GM19193 (cell line): ENCODE measurements around the gene VPS33B.

Experiments
- POLR2A ChIP-seq: IDR thresholded peaks from 4 replicates; pipeline ENCODE4 v1.6.1; 2011; ENCODE audit not compliant: insufficient read depth, insufficient read length; ENCODE audit errors: extremely low read depth

VPS33B gene

GRCh38 chr15:90991587-90992285 is 30.7 kb downstream of the VPS33B start:
- TF ChIP-seq POLR2A: no peak

DNA sequence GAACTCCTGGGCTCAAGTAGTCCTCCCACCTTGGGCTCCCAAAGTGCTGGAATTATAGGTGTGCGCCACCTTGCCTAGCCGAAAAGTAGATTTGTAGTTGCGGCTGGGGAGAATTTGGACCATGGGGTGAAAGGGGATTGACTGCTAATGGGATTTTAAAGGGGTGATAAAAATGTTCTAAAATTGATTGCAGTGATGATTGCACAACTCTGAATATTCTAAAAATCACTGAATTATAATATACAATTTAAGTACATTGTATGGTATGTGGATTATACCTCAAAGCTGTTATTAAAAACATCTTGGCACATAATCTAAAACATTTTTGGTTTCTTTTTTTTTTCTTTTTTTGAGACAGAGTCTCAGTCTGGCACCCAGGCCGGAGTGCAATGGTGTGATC is 31.9 kb downstream of the VPS33B start:
- TF ChIP-seq POLR2A: no peak

- TF ChIP-seq POLR2A: no peak
These were observed 33.2 kb downstream of the VPS33B start for GRCh38 chr15:90989040-90989768.

DNA sequence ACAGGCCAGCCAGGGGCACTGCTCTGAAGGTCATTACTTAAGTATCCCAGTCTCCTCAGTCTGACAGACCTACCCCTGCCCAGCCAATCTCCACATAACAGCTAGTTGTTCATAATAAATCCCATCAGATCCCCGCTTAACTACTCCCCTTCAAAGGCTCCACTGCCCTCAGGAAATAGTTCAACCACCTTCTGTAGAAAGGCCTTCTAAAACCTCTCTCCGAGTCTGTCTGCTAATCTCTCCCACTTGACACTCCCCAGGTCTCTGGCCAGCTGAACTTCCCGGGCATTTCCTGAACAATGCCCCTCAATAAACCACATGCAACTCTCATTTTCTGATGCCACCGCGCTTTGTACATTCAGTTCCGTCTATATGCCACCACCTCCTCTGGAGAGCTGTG is 34.1 kb downstream of the VPS33B start:
- TF ChIP-seq POLR2A: no peak

DNA sequence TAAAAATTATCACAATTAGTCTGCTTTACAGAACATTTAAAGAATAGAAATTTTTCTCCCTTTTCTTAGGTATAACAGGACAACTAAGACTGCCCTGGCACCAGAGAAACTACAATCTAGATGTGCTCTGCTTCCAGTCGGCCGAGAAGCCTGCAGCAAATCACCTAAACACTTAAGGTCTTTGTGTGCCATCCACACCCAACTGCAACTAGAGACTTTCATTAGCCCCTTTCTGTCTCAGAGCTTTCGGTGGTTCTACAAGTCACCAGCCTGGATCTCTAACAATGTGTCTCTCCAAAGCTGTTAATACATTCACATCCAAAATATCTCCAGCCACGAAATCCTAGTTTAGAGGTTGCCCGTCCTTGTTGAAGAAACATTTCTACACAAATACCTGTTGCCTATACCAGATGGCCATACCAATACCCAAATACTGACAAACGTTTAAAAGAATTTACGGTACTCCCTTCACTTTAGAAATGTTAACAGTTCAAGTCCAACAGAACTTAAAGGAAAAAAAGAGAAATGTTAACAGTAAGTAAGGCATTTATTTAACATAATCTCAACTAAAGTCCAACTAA is 34.7 kb downstream of the VPS33B start:
- TF ChIP-seq POLR2A: no peak

DNA sequence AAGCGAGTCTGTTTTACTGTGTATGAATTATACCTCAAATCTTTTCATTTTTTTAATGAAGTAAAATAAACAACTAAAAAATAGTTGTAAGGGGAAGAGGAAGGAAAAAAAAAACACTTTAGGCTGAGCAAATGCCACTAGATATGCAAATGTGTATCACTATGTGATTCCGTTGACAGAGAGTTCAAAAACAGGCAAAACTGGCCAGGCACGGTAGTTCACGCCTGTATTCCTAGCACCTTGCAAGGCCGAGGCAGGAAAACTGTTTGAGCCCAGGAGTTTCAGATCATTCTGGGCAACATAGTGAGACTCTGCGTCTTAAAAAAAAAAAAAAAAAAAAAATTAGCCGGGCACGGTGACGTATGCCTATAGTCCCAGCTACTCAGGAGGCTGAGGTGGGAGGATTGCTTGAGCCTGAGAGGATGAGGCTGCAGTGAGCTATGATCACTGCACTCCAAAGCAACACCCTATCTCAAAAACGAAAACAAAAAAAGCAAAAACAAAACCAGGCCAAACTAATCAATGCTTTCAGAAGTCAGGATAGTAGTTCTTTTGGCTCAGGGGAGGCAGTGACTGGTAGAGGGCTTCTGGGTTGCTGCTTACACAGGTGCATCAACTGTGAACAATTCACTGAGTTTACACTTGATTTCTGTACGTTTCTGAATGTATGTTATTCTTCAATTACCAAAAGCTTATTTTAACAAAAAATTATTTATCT is 35.4 kb downstream of the VPS33B start:
- no peak for TF ChIP-seq POLR2A

DNA sequence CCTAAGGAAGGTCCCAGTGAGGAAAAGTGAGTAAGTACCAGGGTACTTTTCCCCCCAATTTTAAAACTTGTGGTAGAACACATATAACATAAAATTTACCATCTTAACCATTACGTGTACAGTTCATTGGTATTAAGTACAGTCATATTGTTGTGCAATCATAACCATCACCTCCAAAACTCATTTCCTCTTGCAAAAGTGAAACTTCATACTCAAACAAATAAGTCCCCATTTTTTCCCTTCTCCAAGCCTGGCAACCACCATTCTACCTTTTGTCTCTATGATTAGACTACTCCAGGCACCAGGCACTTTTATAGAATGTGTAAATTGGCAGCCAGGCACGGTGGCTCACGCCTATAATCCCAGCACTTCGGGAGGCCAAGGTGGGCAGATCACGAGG is 40.3 kb downstream of the VPS33B start:
- TF ChIP-seq POLR2A: no peak

DNA sequence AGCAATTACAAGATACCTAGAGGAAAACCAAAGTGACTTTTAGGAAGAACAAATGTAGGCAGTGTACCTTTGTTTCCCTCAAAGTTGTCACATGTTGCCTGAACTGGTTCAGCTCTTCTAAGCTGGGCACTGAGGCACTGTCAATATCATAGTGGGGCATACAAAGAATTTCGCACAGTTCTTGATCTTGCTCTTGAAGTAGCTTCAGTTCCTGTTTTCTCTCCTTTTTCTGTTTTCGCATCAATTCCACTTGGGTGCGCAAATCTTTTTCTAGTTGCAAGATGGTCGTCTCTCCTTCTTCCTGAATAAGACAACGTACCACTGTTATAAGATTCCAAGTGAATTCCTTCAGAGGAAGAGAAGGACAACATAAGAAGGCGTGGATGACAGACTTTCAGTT is 40.7 kb downstream of the VPS33B start:
- no peak for TF ChIP-seq POLR2A

- no peak for TF ChIP-seq POLR2A
These were observed 42.8 kb downstream of the VPS33B start for GRCh38 chr15:90979582-90979981.

DNA sequence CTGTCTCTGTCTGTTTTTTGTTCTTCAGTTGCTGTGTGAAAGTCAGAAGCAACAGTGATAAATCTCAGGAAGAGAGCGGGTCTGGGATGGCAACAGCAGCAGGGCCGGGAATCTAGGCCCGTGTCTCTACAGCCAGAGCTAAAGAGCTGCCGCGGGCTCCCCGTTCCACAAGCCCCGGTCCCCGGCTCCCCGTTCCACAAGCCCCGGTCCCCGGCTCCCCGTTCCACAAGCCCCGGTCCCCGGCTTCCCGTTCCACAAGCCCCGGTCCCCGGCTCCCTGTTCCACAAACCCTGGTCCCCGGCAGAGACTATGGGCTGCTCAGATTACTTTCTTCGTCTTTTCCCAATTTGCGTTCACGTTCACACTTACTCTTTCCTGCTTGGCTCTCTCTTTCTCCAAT is 48.2 kb downstream of the VPS33B start:
- no peak for TF ChIP-seq POLR2A

DNA sequence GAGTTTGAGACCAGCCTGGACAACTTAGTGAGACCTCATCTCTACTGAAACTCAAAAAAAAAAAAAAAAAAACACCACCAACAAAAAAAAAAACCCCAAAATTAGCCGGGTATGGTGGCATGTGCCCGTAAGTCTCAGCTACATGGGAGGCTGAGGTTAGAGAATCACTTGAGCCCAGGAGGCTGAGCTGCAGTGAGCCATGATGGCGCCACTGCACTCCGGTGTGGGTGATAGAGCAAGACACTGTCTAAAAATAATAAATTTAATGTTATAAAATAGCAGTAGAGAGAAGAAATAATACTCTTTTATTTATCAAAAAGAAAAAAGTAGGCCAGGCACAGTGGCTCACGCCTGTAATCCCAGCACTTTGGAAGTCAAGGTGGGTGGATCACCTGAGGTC is 50.3 kb downstream of the VPS33B start:
- TF ChIP-seq POLR2A: no peak

DNA sequence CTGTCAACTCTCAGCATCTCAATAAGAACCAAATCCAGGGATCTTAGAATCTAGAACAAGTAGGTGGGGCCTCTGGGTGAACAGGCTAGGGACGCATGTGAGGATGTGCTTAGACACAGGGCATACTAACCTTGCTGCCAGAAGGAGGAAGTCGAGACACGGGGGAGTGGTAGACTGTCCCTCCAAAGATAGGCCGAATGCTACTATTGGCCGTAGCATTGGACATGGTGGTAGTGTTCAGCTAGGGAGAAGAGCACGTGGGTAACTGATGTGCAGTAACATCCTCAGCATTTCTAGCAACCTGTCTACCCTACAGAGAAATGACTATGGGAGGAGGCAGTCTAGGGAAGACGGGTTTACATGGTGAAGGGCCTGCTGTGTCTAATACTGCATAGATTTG is 52.1 kb downstream of the VPS33B start:
- no peak for TF ChIP-seq POLR2A

GRCh38 chr15:90968434-90968833 is 54.0 kb downstream of the VPS33B start:
- no peak for TF ChIP-seq POLR2A

- TF ChIP-seq POLR2A: no peak
These were observed 55.2 kb downstream of the VPS33B start for GRCh38 chr15:90967206-90967605.

GRCh38 chr15:90966262-90966661 is 56.1 kb downstream of the VPS33B start:
- TF ChIP-seq POLR2A: no peak
